ENCODE data around the gene SLC15A3. TPM values are rescaled to one million over a fixed set of nuclear protein-coding genes. Genes with fewer than 3 reads are reported as not detected.

SLC15A3 gene
- polyA plus RNA-seq (2013, experiment 1 of 2), result 40.1 TPM
- polyA plus RNA-seq (2013, experiment 2 of 2), result 32.4 TPM

DNA sequence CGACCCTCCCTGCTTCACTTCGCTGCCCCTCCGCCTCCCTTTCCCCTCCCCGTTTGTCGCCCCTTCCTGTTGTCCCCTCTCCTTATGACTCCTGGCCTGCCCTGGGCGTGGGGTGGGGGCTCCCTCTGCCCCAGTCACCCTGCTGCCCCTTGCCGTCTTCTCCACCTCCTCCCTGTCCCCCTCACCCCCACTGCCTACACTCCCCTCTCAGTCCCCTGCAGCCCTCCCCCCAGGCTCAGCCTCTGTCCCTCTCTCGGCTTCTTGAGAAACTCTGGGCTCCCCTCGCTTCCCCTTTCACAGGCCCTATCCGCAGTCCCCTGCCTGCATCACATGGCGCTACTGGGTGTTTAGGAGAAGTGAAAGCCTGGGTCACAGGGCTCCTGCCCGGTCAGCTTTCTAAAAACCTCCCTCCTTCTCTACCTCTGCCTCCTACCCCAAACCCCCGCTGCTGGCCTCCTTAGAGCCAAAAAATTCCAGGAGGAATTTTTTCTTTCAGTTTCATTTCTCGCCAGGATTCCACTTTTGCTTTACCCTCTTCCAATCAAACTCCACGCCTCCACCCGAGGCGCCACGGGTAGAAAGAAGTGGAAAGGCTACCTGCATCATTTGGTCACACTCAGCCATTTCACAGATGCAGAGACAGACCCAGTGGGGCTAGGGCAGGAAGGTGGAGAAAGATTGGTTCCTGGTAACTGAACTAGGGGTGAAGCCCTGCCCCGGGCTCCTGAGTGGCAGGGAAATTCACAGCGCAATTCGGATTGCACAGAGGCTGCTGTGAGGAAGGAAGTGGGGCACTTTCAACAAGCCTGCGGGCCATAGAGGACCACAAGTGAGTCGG, at the start of gene SLC15A3:
Gene SLC15A3 (minus strand): TSS at position 273 of the 838 bp plus-strand sequence. CDS start 625 bp downstream, outside the sequence.
- Histone ChIP-seq H3K79me1 (replicated peaks; ENCODE audit: low read length, poor library complexity, severe bottlenecking) (peaks cover 6% of the 10 kb centered on the region), H4K8ac (ENCODE audit: low read length) (peak within 1 kb of the TSS; percentile 83), H2AK5ac (ENCODE audit: low read length, severe bottlenecking) (no peak within 1 kb of the TSS), H3K4me3 (ENCODE audit: insufficient read depth in 1 of 2, low read depth in 1 of 2, low read length in 2 of 2) (peak within 1 kb of the TSS; percentile 42 to 78), H3K27me3 (ENCODE audit: control insufficient read depth in 1 of 2, insufficient read depth in 1 of 2, low read length in 2 of 2) (peaks cover 0 to 2% of the 10 kb centered on the region in 2 experiments), H3K4ac (ENCODE audit: low read depth in 1 of 2, low read length in 2 of 2) (peak within 1 kb of the TSS; percentile 22 to 71), H3K9ac (ENCODE audit: low read length) (peak within 1 kb of the TSS; percentile 88), H2BK120ac (ENCODE audit: low read depth, low read length) (peak within 1 kb of the TSS; percentile 57), H3K36me3 (ENCODE audit: control insufficient read depth in 1 of 2, insufficient read depth in 2 of 2, low read depth in 1 of 2, low read length in 2 of 2) (no peaks in the 10 kb centered on the region), H3K18ac (ENCODE audit: low read depth in 1 of 2, low read length in 2 of 2) (peak within 1 kb of the TSS; percentile 40 to 61), H3K4me1 (ENCODE audit: control insufficient read depth, insufficient read depth, low read depth, low read length) (peaks cover 23% of the 10 kb centered on the region), H3K9me3 (ENCODE audit: control insufficient read depth, low read length) (no peaks in the 10 kb centered on the region), H3K27ac (ENCODE audit: low read length, poor library complexity, severe bottlenecking) (peak within 1 kb of the TSS; percentile 38), H2BK15ac (ENCODE audit: low read depth, poor library complexity, severe bottlenecking) (peak within 1 kb of the TSS; percentile 73), H3K4me2 (ENCODE audit: low read length, poor library complexity, severe bottlenecking) (peak within 1 kb of the TSS; percentile 64), H2AFZ (ENCODE audit: low read depth, low read length) (peak within 1 kb of the TSS; percentile 67), H2BK12ac (ENCODE audit: low read length in 2 of 2) (peak within 1 kb of the TSS in 1 of 2 experiments; percentile 47), H3K14ac (ENCODE audit: low read length in 2 of 2) (peak within 1 kb of the TSS in 1 of 2 experiments; percentile 8), H3K23ac (ENCODE audit: low read length in 2 of 2) (peak within 1 kb of the TSS in 1 of 2 experiments; percentile 63), H4K91ac (ENCODE audit: low read length) (peak within 1 kb of the TSS; percentile 94), H2BK5ac (ENCODE audit: low read depth, low read length, poor library complexity, severe bottlenecking) (no peak within 1 kb of the TSS)
- peak; percentile 65 for DNase-seq
- WGBS, result 19% methylated on average over 20 of the region's 23 CpGs

DNA sequence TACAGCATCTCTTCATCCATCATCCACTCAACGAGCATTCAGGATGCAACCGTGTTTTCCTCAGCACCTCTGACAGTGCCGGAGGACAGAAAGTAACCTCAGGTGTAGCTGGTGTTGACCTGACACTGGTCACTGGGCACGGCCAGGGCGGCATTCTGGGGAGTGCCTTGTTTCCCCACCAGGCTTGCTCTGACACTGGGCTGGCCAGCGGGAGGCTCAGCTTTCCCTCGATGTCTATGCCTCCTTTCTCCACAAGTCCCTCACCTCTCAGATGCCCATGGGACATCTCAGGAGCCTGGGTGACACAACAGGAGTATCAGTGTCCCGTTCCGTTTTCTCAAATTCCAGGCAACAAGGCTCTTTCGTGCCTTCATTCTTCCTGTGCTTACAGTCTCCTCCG, 48.5 kb upstream of the SLC15A3 start:
- 83% methylated on average over 11 of the region's 11 CpGs for WGBS

DNA sequence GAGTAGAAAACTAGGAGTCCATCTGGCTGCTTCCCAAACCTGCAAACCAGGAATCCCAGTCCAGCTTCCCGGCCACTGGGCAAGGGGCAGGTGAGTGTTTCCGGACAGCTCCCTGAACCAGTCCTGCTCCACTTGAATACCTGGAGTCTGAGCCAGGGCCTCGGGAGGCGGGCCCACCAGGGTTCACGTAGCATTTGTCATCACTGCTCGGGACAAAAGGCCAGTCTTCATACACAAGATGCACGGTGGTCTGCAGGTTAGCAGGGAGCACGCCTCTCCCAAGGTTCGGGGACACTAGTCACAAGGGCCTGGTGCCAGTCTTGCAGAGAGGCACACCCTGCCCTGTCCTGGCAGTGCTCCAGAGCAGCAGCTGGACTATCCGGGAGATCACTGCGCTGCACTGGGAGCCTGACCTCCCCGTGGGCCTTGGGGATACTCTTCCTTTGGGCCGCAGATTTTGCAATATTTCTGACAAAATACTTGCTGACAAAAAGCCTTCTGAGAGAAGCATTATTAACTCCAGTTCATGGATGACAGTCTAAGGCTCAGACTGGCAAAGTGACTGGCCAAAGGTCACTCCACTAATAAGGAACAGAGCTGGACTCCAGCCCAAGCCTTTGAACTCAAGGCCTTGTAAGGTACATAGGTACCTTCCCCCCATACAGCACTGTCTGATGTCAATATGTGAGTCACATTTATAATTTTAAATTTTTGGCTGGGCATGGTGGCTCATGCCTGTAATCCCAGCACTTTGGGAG, 44.6 kb upstream of the SLC15A3 start:
- Histone ChIP-seq H2BK12ac (ENCODE audit: low read length in 2 of 2) (no peak overlapping the region), H2BK120ac (ENCODE audit: low read depth, low read length) (no peak overlapping the region), H3K9ac (ENCODE audit: low read length) (no peak overlapping the region), H3K4me1 (ENCODE audit: control insufficient read depth, insufficient read depth, low read depth, low read length) (no peaks in the 10 kb centered on the region), H3K36me3 (ENCODE audit: control insufficient read depth in 1 of 2, insufficient read depth in 2 of 2, low read depth in 1 of 2, low read length in 2 of 2) (no peaks in the 10 kb centered on the region), H2BK5ac (ENCODE audit: low read depth, low read length, poor library complexity, severe bottlenecking) (no peak overlapping the region), H3K23ac (ENCODE audit: low read length in 2 of 2) (no peak overlapping the region), H4K8ac (ENCODE audit: low read length) (no peak overlapping the region), H3K4me2 (ENCODE audit: low read length, poor library complexity, severe bottlenecking) (no peak overlapping the region), H2BK15ac (ENCODE audit: low read depth, poor library complexity, severe bottlenecking) (no peak overlapping the region), H2AK5ac (ENCODE audit: low read length, severe bottlenecking) (no peak overlapping the region), H3K27ac (ENCODE audit: low read length, poor library complexity, severe bottlenecking) (no peak overlapping the region), H3K27me3 (ENCODE audit: control insufficient read depth in 1 of 2, insufficient read depth in 1 of 2, low read length in 2 of 2) (peaks cover 17 to 60% of the 10 kb centered on the region in 2 experiments), H4K91ac (ENCODE audit: low read length) (no peak overlapping the region), H2AFZ (ENCODE audit: low read depth, low read length) (no peak overlapping the region), H3K9me3 (ENCODE audit: control insufficient read depth, low read length) (no peaks in the 10 kb centered on the region), H3K4ac (ENCODE audit: low read depth in 1 of 2, low read length in 2 of 2) (no peak overlapping the region), H3K18ac (ENCODE audit: low read depth in 1 of 2, low read length in 2 of 2) (no peak overlapping the region), H3K79me1 (replicated peaks; ENCODE audit: low read length, poor library complexity, severe bottlenecking) (no peaks in the 10 kb centered on the region), H3K4me3 (ENCODE audit: insufficient read depth in 1 of 2, low read depth in 1 of 2, low read length in 2 of 2) (no peak overlapping the region), H3K14ac (ENCODE audit: low read length in 2 of 2) (no peak overlapping the region)
- 85% methylated on average over 13 of the region's 13 CpGs for WGBS
- no peak for DNase-seq

More for the DNA sequence above, 48.5 kb upstream of the SLC15A3 start:
- Histone ChIP-seq H2BK120ac (ENCODE audit: low read depth, low read length) (no peak overlapping the region), H3K14ac (ENCODE audit: low read length in 2 of 2) (no peak overlapping the region), H3K4me3 (ENCODE audit: insufficient read depth in 1 of 2, low read depth in 1 of 2, low read length in 2 of 2) (no peak overlapping the region), H3K27me3 (ENCODE audit: control insufficient read depth in 1 of 2, insufficient read depth in 1 of 2, low read length in 2 of 2) (peaks cover 5 to 53% of the 10 kb centered on the region in 2 experiments), H3K9ac (ENCODE audit: low read length) (no peak overlapping the region), H2AFZ (ENCODE audit: low read depth, low read length) (no peak overlapping the region), H3K79me1 (replicated peaks; ENCODE audit: low read length, poor library complexity, severe bottlenecking) (no peaks in the 10 kb centered on the region), H3K4ac (ENCODE audit: low read depth in 1 of 2, low read length in 2 of 2) (no peak overlapping the region), H3K36me3 (ENCODE audit: control insufficient read depth in 1 of 2, insufficient read depth in 2 of 2, low read depth in 1 of 2, low read length in 2 of 2) (no peaks in the 10 kb centered on the region), H3K9me3 (ENCODE audit: control insufficient read depth, low read length) (no peaks in the 10 kb centered on the region), H4K91ac (ENCODE audit: low read length) (no peak overlapping the region), H2BK15ac (ENCODE audit: low read depth, poor library complexity, severe bottlenecking) (no peak overlapping the region), H3K4me2 (ENCODE audit: low read length, poor library complexity, severe bottlenecking) (no peak overlapping the region), H3K23ac (ENCODE audit: low read length in 2 of 2) (no peak overlapping the region), H3K4me1 (ENCODE audit: control insufficient read depth, insufficient read depth, low read depth, low read length) (peaks cover 2% of the 10 kb centered on the region), H2AK5ac (ENCODE audit: low read length, severe bottlenecking) (no peak overlapping the region), H4K8ac (ENCODE audit: low read length) (no peak overlapping the region), H2BK5ac (ENCODE audit: low read depth, low read length, poor library complexity, severe bottlenecking) (no peak overlapping the region), H2BK12ac (ENCODE audit: low read length in 2 of 2) (no peak overlapping the region), H3K27ac (ENCODE audit: low read length, poor library complexity, severe bottlenecking) (no peak overlapping the region), H3K18ac (ENCODE audit: low read depth in 1 of 2, low read length in 2 of 2) (no peak overlapping the region)
- DNase-seq, result no peak

DNA sequence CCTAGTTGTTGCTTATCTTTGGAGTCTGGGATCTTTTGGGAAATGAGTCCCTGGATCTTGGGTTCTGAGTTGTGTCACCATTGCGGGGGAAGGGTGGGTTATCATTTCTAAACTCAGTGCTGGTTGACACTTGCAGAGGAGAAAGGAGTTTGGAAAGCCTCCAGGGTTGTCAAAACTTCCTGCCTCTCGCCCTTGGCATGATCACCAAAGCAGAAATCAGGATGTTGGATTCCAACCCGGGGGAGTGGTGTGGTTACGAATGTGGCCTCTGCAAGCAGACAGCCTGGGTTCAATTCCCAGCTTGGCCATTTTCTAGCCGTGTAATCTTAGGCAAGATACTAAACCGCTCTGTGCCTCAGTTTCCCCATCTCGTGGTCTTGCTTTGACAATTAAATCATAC, 43.8 kb upstream of the SLC15A3 start:
- H2BK12ac ChIP-seq (ENCODE audit: low read length in 2 of 2), result no peak overlapping the region
- H2AFZ ChIP-seq (ENCODE audit: low read depth, low read length), result no peak overlapping the region
- H3K4ac ChIP-seq (ENCODE audit: low read depth in 1 of 2, low read length in 2 of 2), result no peak overlapping the region
- no peaks in the 10 kb centered on the region for H3K4me1 ChIP-seq (ENCODE audit: control insufficient read depth, insufficient read depth, low read depth, low read length)
- H4K8ac ChIP-seq (ENCODE audit: low read length), result no peak overlapping the region
- H4K91ac ChIP-seq (ENCODE audit: low read length), result no peak overlapping the region
- H2BK120ac ChIP-seq (ENCODE audit: low read depth, low read length), result no peak overlapping the region
- no peaks in the 10 kb centered on the region for H3K79me1 ChIP-seq (replicated peaks; ENCODE audit: low read length, poor library complexity, severe bottlenecking)
- no peak for DNase-seq
- H3K4me3 ChIP-seq (ENCODE audit: insufficient read depth in 1 of 2, low read depth in 1 of 2, low read length in 2 of 2), result no peak overlapping the region
- no peaks in the 10 kb centered on the region for H3K36me3 ChIP-seq (ENCODE audit: control insufficient read depth in 1 of 2, insufficient read depth in 2 of 2, low read depth in 1 of 2, low read length in 2 of 2)
- no peak overlapping the region for H3K23ac ChIP-seq (ENCODE audit: low read length in 2 of 2)
- H3K9me3 ChIP-seq (ENCODE audit: control insufficient read depth, low read length), result no peaks in the 10 kb centered on the region
- H2BK15ac ChIP-seq (ENCODE audit: low read depth, poor library complexity, severe bottlenecking), result no peak overlapping the region
- H3K14ac ChIP-seq (ENCODE audit: low read length in 2 of 2), result no peak overlapping the region
- no peak overlapping the region for H3K18ac ChIP-seq (ENCODE audit: low read depth in 1 of 2, low read length in 2 of 2)
- WGBS, result 74% methylated on average over 7 of the region's 7 CpGs
- no peak overlapping the region for H3K27ac ChIP-seq (ENCODE audit: low read length, poor library complexity, severe bottlenecking)
- peaks cover 17 to 61% of the 10 kb centered on the region in 2 experiments for H3K27me3 ChIP-seq (ENCODE audit: control insufficient read depth in 1 of 2, insufficient read depth in 1 of 2, low read length in 2 of 2)
- H2AK5ac ChIP-seq (ENCODE audit: low read length, severe bottlenecking), result no peak overlapping the region
- no peak overlapping the region for H2BK5ac ChIP-seq (ENCODE audit: low read depth, low read length, poor library complexity, severe bottlenecking)
- no peak overlapping the region for H3K4me2 ChIP-seq (ENCODE audit: low read length, poor library complexity, severe bottlenecking)
- no peak overlapping the region for H3K9ac ChIP-seq (ENCODE audit: low read length)
